Activated B cell treated with CpG ODN at 0.5 μM for 24 hours (primary cell): ENCODE measurements around the gene MTPN. TPM values are rescaled to one million over a fixed set of nuclear protein-coding genes. Genes with fewer than 3 reads are reported as not detected.

Source experiments
- ATAC-seq: fragments of 200-7000 bp; cut with Tn5 transposase; one replicate; pipeline ENCODE4 v1.10.0; 2021; ENCODE audit warnings: low read depth, mild to moderate bottlenecking, moderate library complexity
- CTCF ChIA-PET: fragments of 350-600 bp; sonication (Branson Sonifier 250); formaldehyde crosslinking; loops from one replicate; lab custom pipeline; 2021; ENCODE audit warnings: antibody characterized with exemption; lab: Charles Lee
- POLR2A ChIA-PET: fragments of 350-600 bp; sonication (Branson Sonifier 250); formaldehyde crosslinking; loops from one replicate; lab custom pipeline; 2021; ENCODE audit warnings: antibody characterized with exemption; lab: Charles Lee
- DNase-seq: peaks from one replicate; pipeline ENCODE4 v3.0.0; 2022
- H3K27ac Mint-ChIP-seq: one replicate; pipeline ENCODE4 v1.8.0; 2020; ENCODE audit warnings: mixed read lengths
- H3K27me3 Mint-ChIP-seq: one replicate; pipeline ENCODE4 v1.8.0; 2021; ENCODE audit warnings: mixed read lengths
- H3K36me3 Mint-ChIP-seq: one replicate; pipeline ENCODE4 v1.8.0; 2021; ENCODE audit warnings: low read depth, mixed read lengths
- H3K4me1 Mint-ChIP-seq: one replicate; pipeline ENCODE4 v1.8.0; 2021; ENCODE audit warnings: mixed read lengths
- H3K4me3 Mint-ChIP-seq: one replicate; pipeline ENCODE4 v1.8.0; 2020; ENCODE audit warnings: mild to moderate bottlenecking, mixed read lengths
- H3K9me3 Mint-ChIP-seq: one replicate; pipeline ENCODE4 v1.8.0; 2020; ENCODE audit warnings: mixed read lengths
- CTCF ChIP-seq: fragments of 200-600 bp; IDR thresholded peaks from one replicate; pipeline ENCODE4 v1.8.0; 2022; ENCODE audit warnings: antibody characterized with exemption, mild to moderate bottlenecking
- intact Hi-C: fragments of 100-400 bp; cut with micrococcal nuclease; formaldehyde crosslinking; loops from one replicate; pipeline ENCODE4 v1.15.1; 2024
- total RNA-seq: library from RNA; stranded (reverse); gene quantifications from 2 replicates; pipeline ENCODE4 v1.2.3, GENCODE V29; 2022

MTPN gene
- total RNA-seq, 1 donor from 2014 or later, result 137 TPM

DNA sequence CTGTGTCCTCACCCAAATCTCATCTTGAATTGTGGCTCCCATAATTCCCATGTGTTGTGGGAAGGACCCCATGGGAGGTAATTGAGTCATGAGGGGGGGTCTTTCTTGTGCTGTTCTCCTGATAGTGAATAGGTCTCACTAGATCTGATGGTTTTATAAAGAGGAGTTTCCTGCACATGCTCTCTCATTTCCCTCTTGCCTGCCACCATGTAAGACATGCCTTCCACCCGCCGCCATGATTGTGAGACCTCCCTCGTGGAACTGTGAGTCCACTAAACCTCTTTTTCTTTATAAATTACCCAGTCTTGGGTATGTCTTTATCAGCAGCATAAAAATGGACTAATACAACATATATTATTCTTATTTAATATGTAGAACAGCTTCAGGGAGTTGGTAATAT is 29.0 kb upstream of the MTPN start:
- H3K27me3 Mint-ChIP-seq, result no peaks in the 10 kb centered on the region
- no peak for DNase-seq
- H3K4me3 Mint-ChIP-seq, result no peak overlapping the region
- intact Hi-C loops, result loop anchor here (5.0 kb wide), 1 partner anchor 89 kb away; no protein-coding TSS in a partner anchor
- no peak for TF ChIP-seq CTCF
- no peak overlapping the region for H3K27ac Mint-ChIP-seq
- ChIA-PET POLR2A (interaction anchor here (0.7 kb wide), 1 partner anchor 219 kb away, joined by 3 read pairs; no protein-coding TSS in a partner anchor), CTCF (interaction anchor here (5.6 kb wide), 1 partner anchor 205 kb away, joined by 87 read pairs; no protein-coding TSS in a partner anchor)
- no peak for ATAC-seq
- peaks cover 2% of the 10 kb centered on the region for H3K4me1 Mint-ChIP-seq
- no peaks in the 10 kb centered on the region for H3K9me3 Mint-ChIP-seq
- H3K36me3 Mint-ChIP-seq, result no peaks in the 10 kb centered on the region

- no peak for TF ChIP-seq CTCF
- Mint-ChIP-seq H3K27ac (no peak overlapping the region), H3K36me3 (no peaks in the 10 kb centered on the region), H3K4me3 (no peak overlapping the region), H3K27me3 (no peaks in the 10 kb centered on the region), H3K4me1 (no peaks in the 10 kb centered on the region), H3K9me3 (peaks cover 7% of the 10 kb centered on the region)
- DNase-seq, result no peak
- CTCF ChIA-PET, result no interaction called here
- no peak for ATAC-seq
- intact Hi-C loops, result no loop called here
- POLR2A ChIA-PET, result interaction anchor here (0.7 kb wide), 1 partner anchor 110 kb away, joined by 4 read pairs; no protein-coding TSS in a partner anchor
These were observed 26.9 kb upstream of the MTPN start for GRCh38 chr7:136004083-136004482.

- DNase-seq, result no peak
- no peak for TF ChIP-seq CTCF
- Mint-ChIP-seq H3K27me3 (no peaks in the 10 kb centered on the region), H3K4me1 (no peaks in the 10 kb centered on the region), H3K9me3 (peaks cover 7% of the 10 kb centered on the region), H3K36me3 (no peaks in the 10 kb centered on the region), H3K27ac (no peak overlapping the region), H3K4me3 (no peak overlapping the region)
- ATAC-seq, result no peak
- ChIA-PET POLR2A (no interaction called here), CTCF (no interaction called here)
- intact Hi-C loops, result no loop called here
These were observed 25.6 kb upstream of the MTPN start for GRCh38 chr7:136002802-136003201.

GRCh38 chr7:136000288-136000913 is 23.2 kb upstream of the MTPN start:
- Mint-ChIP-seq H3K9me3 (peaks cover 7% of the 10 kb centered on the region), H3K27ac (no peak overlapping the region)

More at GRCh38 chr7:136000288-136000913, 23.2 kb upstream of the MTPN start:
- ATAC-seq (no peak), DNase-seq (no peak)
- Mint-ChIP-seq H3K4me3 (no peak overlapping the region), H3K4me1 (no peaks in the 10 kb centered on the region), H3K36me3 (no peaks in the 10 kb centered on the region), H3K27me3 (no peaks in the 10 kb centered on the region)
- ChIA-PET CTCF (interaction anchor here (0.9 to 1.6 kb wide), 2 partner anchors 200 to 202 kb away, joined by 3 to 5 read pairs; no protein-coding TSS in a partner anchor), POLR2A (no interaction called here)
- intact Hi-C loops, result no loop called here
- TF ChIP-seq CTCF, result no peak
